HepG2 (cell line): Measurements from ENCODE around the gene TACC2. TPM values are rescaled to one million over a fixed set of nuclear protein-coding genes. Genes with fewer than 3 reads are reported as not detected.

Experiments
- ATAD3A ChIP-seq: sonication (generic); formaldehyde crosslinking; IDR thresholded peaks from 2 replicates; pipeline ENCODE4 v1.4.0; 2020; ENCODE audit warnings: missing genetic modification reagents
- ATM ChIP-seq: fragments of 450-650 bp; IDR thresholded peaks from 2 replicates; pipeline ENCODE4 v1.7.1; 2017; ENCODE audit warnings: mild to moderate bottlenecking, borderline replicate concordance
- CREM ChIP-seq, 2 experiments: sonication (generic) in 1 of 2; formaldehyde crosslinking in 1 of 2; IDR thresholded peaks; 2 replicates each; pipeline versions ENCODE4 v1.4.0 to v1.6.1; 2016 to 2020; ENCODE audit warnings: antibody characterized with exemption in 1 of 2, mild to moderate bottlenecking in 1 of 2, missing genetic modification reagents in 1 of 2
- DDIT3 ChIP-seq: sonication (generic); formaldehyde crosslinking; IDR thresholded peaks from 2 replicates; pipeline ENCODE4 v1.4.0; 2020; ENCODE audit warnings: mild to moderate bottlenecking, missing genetic modification reagents
- ELF3 ChIP-seq: IDR thresholded peaks from 2 replicates; pipeline ENCODE4 v1.6.1; 2016; ENCODE audit warnings: missing genetic modification reagents, missing compliant biosample characterization
- HMGXB3 ChIP-seq: sonication (generic); formaldehyde crosslinking; IDR thresholded peaks from 2 replicates; pipeline ENCODE4 v1.4.0; 2020; ENCODE audit warnings: missing genetic modification reagents, borderline replicate concordance
- KDM4B ChIP-seq: sonication (generic); formaldehyde crosslinking; IDR thresholded peaks from 2 replicates; pipeline ENCODE4 v1.4.0; 2020; ENCODE audit warnings: missing genetic modification reagents
- KMT2B ChIP-seq: IDR thresholded peaks from 2 replicates; pipeline ENCODE4 v1.6.1; 2016; ENCODE audit warnings: missing genetic modification reagents, missing compliant biosample characterization
- MATR3 ChIP-seq: sonication (generic); formaldehyde crosslinking; IDR thresholded peaks from 2 replicates; pipeline ENCODE4 v1.4.0; 2020; ENCODE audit warnings: missing genetic modification reagents
- NFIB ChIP-seq: sonication (generic); formaldehyde crosslinking; IDR thresholded peaks from 2 replicates; pipeline ENCODE4 v1.9.0; 2021; ENCODE audit warnings: missing genetic modification reagents, mild to moderate bottlenecking, borderline replicate concordance
- REST ChIP-seq, 2 experiments: IDR thresholded peaks; 2 replicates each; pipeline ENCODE4 v1.6.1; 2011 to 2012; ENCODE audit warnings: low read length in 2 of 2, borderline replicate concordance in 1 of 2, low read depth in 1 of 2, mild to moderate bottlenecking in 1 of 2, moderate library complexity in 1 of 2
- RXRB ChIP-seq: IDR thresholded peaks from 2 replicates; pipeline ENCODE4 v1.6.1; 2016; ENCODE audit warnings: borderline replicate concordance, missing genetic modification reagents, missing compliant biosample characterization
- SRF ChIP-seq: IDR thresholded peaks from 2 replicates; pipeline ENCODE4 v1.6.1; 2011; ENCODE audit warnings: mild to moderate bottlenecking, low read depth, low read length, moderate library complexity
- TBP ChIP-seq: sonication (generic); formaldehyde crosslinking; IDR thresholded peaks from 2 replicates; pipeline ENCODE4 v1.5.0; 2020; ENCODE audit warnings: missing genetic modification reagents
- THYN1 ChIP-seq: sonication (generic); formaldehyde crosslinking; IDR thresholded peaks from 2 replicates; pipeline ENCODE4 v1.8.1; 2023; ENCODE audit warnings: low read depth, mild to moderate bottlenecking, moderate library complexity, missing genetic modification reagents, borderline replicate concordance
- ZNF317 ChIP-seq: sonication (generic); formaldehyde crosslinking; IDR thresholded peaks from 2 replicates; pipeline ENCODE4 v1.5.0; 2020; ENCODE audit warnings: mild to moderate bottlenecking, missing genetic modification reagents
- ZNF770 ChIP-seq: sonication (generic); formaldehyde crosslinking; IDR thresholded peaks from 2 replicates; pipeline ENCODE4 v1.5.0; 2020; ENCODE audit warnings: mild to moderate bottlenecking, missing genetic modification reagents
- ZSCAN21 ChIP-seq: sonication (generic); formaldehyde crosslinking; IDR thresholded peaks from 2 replicates; pipeline ENCODE4 v1.8.0; 2022; ENCODE audit warnings: mild to moderate bottlenecking, missing genetic modification reagents, moderate library complexity, borderline replicate concordance
- polyA plus RNA-seq, 8 experiments: library from polyadenylated mRNA; depleted of rRNA in 3 of 8; stranded (reverse) in 7 of 8; unstranded in 1 of 8; fragments of >200 nt; fragmentation: Illumina TruSeq in 4 of 8; extraction: Trizol in 4 of 8; gene quantifications; 2 replicates each; pipeline versions ENCODE4 v1.2.1 to v1.2.3, GENCODE V29; 2011 to 2016; ENCODE audit warnings: low read depth in 4 of 8, missing spikeins in 1 of 8, mixed read lengths in 1 of 8; ENCODE audit not compliant: insufficient read depth in 1 of 8
- total RNA-seq, 5 experiments: library from RNA; depleted of rRNA; stranded (reverse); fragments of >200 nt; fragmentation: Illumina TruSeq; extraction: Trizol; gene quantifications; 2 replicates each; pipeline ENCODE4 v1.2.3, GENCODE V29; 2016; ENCODE audit warnings: low read depth in 1 of 5

The TACC2 gene
- total and polyA plus RNA-seq, 2 of the 13 experiments (the other 11 are each of a cell fraction or from before 2014, with no cell fraction given): 11.8 to 16.0 TPM

- TF ChIP-seq ZSCAN21 (CRISPR knock-in tag): no peak
- TF ChIP-seq ELF3 (CRISPR knock-in tag): peak; percentile 98
- peak; percentile 78 for TF ChIP-seq CREM (IDR thresholded peaks at IDR 0.05)
- no peak for TF ChIP-seq CREM (CRISPR knock-in tag; IDR thresholded peaks at IDR 0.05)
- no peak for TF ChIP-seq ATM
- TF ChIP-seq DDIT3: no peak
- peak; percentile 79; the same call in 1 of the 2 replicates for TF ChIP-seq HMGXB3 (CRISPR knock-in tag)
- no peak for TF ChIP-seq ATAD3A
- no peak for TF ChIP-seq TBP (CRISPR knock-in tag)
- no peak for TF ChIP-seq THYN1 (CRISPR knock-in tag)
- peak; percentile 37; the same call in 1 of the 2 replicates for TF ChIP-seq ZNF770 (CRISPR knock-in tag)
- TF ChIP-seq SRF: peak; percentile 12; the same call in 1 of the 2 replicates
- peak; percentile 58; the same call in 1 of the 2 replicates for TF ChIP-seq ZNF317 (CRISPR knock-in tag)
- TF ChIP-seq KMT2B (CRISPR knock-in tag): peak; percentile 66
- TF ChIP-seq KDM4B: peak; percentile 92
- TF ChIP-seq REST (IDR thresholded peaks at IDR 0.05; ENCODE audit: borderline replicate concordance in 1 of 2, low read depth in 1 of 2, low read length in 2 of 2): no peak
- TF ChIP-seq NFIB (CRISPR knock-in tag): no peak
- peak; percentile 94 for TF ChIP-seq RXRB (CRISPR knock-in tag)
- TF ChIP-seq MATR3 (CRISPR knock-in tag): no peak
Measured at GRCh38 chr10:122062831-122063674, 74.1 kb downstream of the TACC2 start (continued).
